H1 (cell line): ENCODE data around the gene MRPS5. TPM values are rescaled to one million over a fixed set of nuclear protein-coding genes. Genes with fewer than 3 reads are reported as not detected.

Source experiments
- CTCF ChIA-PET: fragments of 300-600 bp; sonication (Branson Sonifier 250); formaldehyde crosslinking; loops from one replicate; lab custom pipeline; 2021; ENCODE audit not compliant: partially characterized antibody; lab: Charles Lee
- POLR2A ChIA-PET: fragments of 300-600 bp; sonication (Branson Sonifier 250); formaldehyde crosslinking; loops from one replicate; lab custom pipeline; 2021; ENCODE audit warnings: inconsistent platforms; ENCODE audit not compliant: partially characterized antibody; lab: Charles Lee
- DNase-seq, 2 experiments: peaks; one replicate each; pipeline versions ENCODE4 v3.0.0 to v3.0.0-alpha.2; 2010 to 2022; ENCODE audit warnings: low spot score in 2 of 2, low read depth in 1 of 2, mixed read lengths in 1 of 2
- FAIRE-seq: peaks from 2 replicates; lab custom pipeline; 2011; peaks lifted over from hg19 to GRCh38; lab: Jason Lieb, UNC
- H2AFZ ChIP-seq: 2 replicates; pipeline ENCODE4 v1.8.1; 2012; ENCODE audit warnings: low read length, inconsistent platforms
- H2AK5ac ChIP-seq: 2 replicates; pipeline ENCODE4 v1.6.1; 2013; ENCODE audit warnings: low read depth, low read length
- H2BK120ac ChIP-seq: replicated peaks from 2 replicates; pipeline ENCODE3; 2013; ENCODE audit warnings: low read depth, low read length, inconsistent platforms
- H2BK12ac ChIP-seq: 2 replicates; pipeline ENCODE4 v1.6.1; 2013; ENCODE audit warnings: low read depth, low read length
- H2BK15ac ChIP-seq: 2 replicates; pipeline ENCODE4 v1.6.1; 2013; ENCODE audit warnings: low read length
- H2BK20ac ChIP-seq: 2 replicates; pipeline ENCODE4 v1.6.1; 2013; ENCODE audit warnings: low read length
- H2BK5ac ChIP-seq: 2 replicates; pipeline ENCODE4 v1.6.1; 2013; ENCODE audit warnings: low read depth, low read length
- H3K14ac ChIP-seq: 2 replicates; pipeline ENCODE4 v1.6.1; 2013; ENCODE audit warnings: inconsistent platforms; ENCODE audit not compliant: insufficient read length
- H3K18ac ChIP-seq: 2 replicates; pipeline ENCODE4 v1.6.1; 2013; ENCODE audit warnings: low read length; ENCODE audit errors: extremely low read depth
- H3K23ac ChIP-seq: 2 replicates; pipeline ENCODE4 v1.6.1; 2013; ENCODE audit warnings: inconsistent platforms; ENCODE audit not compliant: insufficient read length
- H3K23me2 ChIP-seq: 2 replicates; pipeline ENCODE4 v1.6.1; 2013; ENCODE audit warnings: low read depth, low read length
- H3K27ac ChIP-seq: 2 replicates; pipeline ENCODE4 v1.6.1; 2011; ENCODE audit warnings: low read depth, low read length, inconsistent platforms
- H3K27me3 ChIP-seq, 4 experiments: replicated peaks in 1 of 4; 1 replicate in 1 of 4; 2 replicates in 3 of 4; pipeline versions ENCODE4 v1.6.1 to v1.8.1; 2011 to 2013; ENCODE audit warnings: low read length in 3 of 4, mild to moderate bottlenecking in 3 of 4, inconsistent platforms in 2 of 4, mixed read lengths in 2 of 4, moderate library complexity in 1 of 4; ENCODE audit not compliant: control insufficient read depth in 3 of 4, insufficient read depth in 3 of 4; ENCODE audit errors: extremely low read depth in 1 of 4
- H3K36me3 ChIP-seq, 4 experiments: 2 replicates each; pipeline versions ENCODE4 v1.6.1 to v1.8.1; 2011 to 2013; ENCODE audit warnings: mild to moderate bottlenecking in 4 of 4, low read length in 3 of 4, moderate library complexity in 2 of 4, control low read depth in 1 of 4, inconsistent platforms in 1 of 4; ENCODE audit not compliant: insufficient read depth in 4 of 4, control insufficient read depth in 2 of 4
- H3K4ac ChIP-seq: replicated peaks from 2 replicates; pipeline ENCODE3; 2013; ENCODE audit warnings: low read length, low read depth, mixed read lengths, inconsistent platforms; ENCODE audit not compliant: insufficient read length
- H3K4me1 ChIP-seq, 4 experiments: replicated peaks in 1 of 4; 1 replicate in 1 of 4; 2 replicates in 3 of 4; pipeline versions ENCODE4 v1.6.1 to v1.8.1; 2011 to 2013; ENCODE audit warnings: low read length in 3 of 4, inconsistent platforms in 2 of 4, mixed read lengths in 1 of 4; ENCODE audit not compliant: insufficient read depth in 4 of 4, control insufficient read depth in 3 of 4
- H3K4me2 ChIP-seq, 2 experiments: 2 replicates each; pipeline versions ENCODE4 v1.6.1 to v1.8.1; 2011 to 2013; ENCODE audit warnings: low read depth in 2 of 2, low read length in 2 of 2, control low read depth in 1 of 2, inconsistent platforms in 1 of 2, mild to moderate bottlenecking in 1 of 2; ENCODE audit not compliant: insufficient read depth in 1 of 2
- H3K4me3 ChIP-seq, 4 experiments: fragments of 200-600, 300-600 bp in 1 of 4; sonication (generic), shearing (Covaris generic), sonication (Bioruptor Twin) in 1 of 4; 2 replicates each; pipeline versions ENCODE4 v1.5.1 to v1.8.1; 2011 to 2016; ENCODE audit warnings: low read length in 4 of 4, low read depth in 3 of 4, control low read depth in 2 of 4, inconsistent platforms in 2 of 4, mild to moderate bottlenecking in 2 of 4, mixed read lengths in 1 of 4, moderate library complexity in 1 of 4; ENCODE audit not compliant: insufficient read depth in 2 of 4; ENCODE audit errors: extremely low read depth in 1 of 4
- H3K56ac ChIP-seq: replicated peaks from 2 replicates; pipeline ENCODE3; 2013; ENCODE audit warnings: low read depth, mild to moderate bottlenecking, mixed read lengths, low read length, inconsistent platforms; ENCODE audit not compliant: insufficient read length
- H3K79me1 ChIP-seq: 2 replicates; pipeline ENCODE4 v1.6.1; 2013; ENCODE audit warnings: low read depth, low read length, control low read depth
- H3K79me2 ChIP-seq, 2 experiments: 2 replicates each; pipeline versions ENCODE4 v1.6.1 to v1.8.1; 2012 to 2013; ENCODE audit warnings: low read length in 2 of 2, mild to moderate bottlenecking in 2 of 2, inconsistent platforms in 1 of 2; ENCODE audit not compliant: insufficient read depth in 2 of 2, control insufficient read depth in 1 of 2
- H3K9ac ChIP-seq, 4 experiments: replicated peaks in 1 of 4; 1 replicate in 1 of 4; 2 replicates in 3 of 4; pipeline versions ENCODE4 v1.6.1 to v1.8.1; 2011 to 2013; ENCODE audit warnings: low read depth in 3 of 4, low read length in 3 of 4, control low read depth in 2 of 4, mild to moderate bottlenecking in 2 of 4, moderate library complexity in 2 of 4, inconsistent platforms in 1 of 4; ENCODE audit errors: extremely low read depth in 1 of 4
- H3K9me3 ChIP-seq, 2 experiments: 2 replicates each; pipeline versions ENCODE4 v1.6.1 to v1.8.1; 2012 to 2013; ENCODE audit warnings: mild to moderate bottlenecking in 2 of 2, moderate library complexity in 2 of 2, control low read depth in 1 of 2, inconsistent platforms in 1 of 2, low read depth in 1 of 2, low read length in 1 of 2, mixed read lengths in 1 of 2; ENCODE audit not compliant: insufficient read depth in 2 of 2
- H4K20me1 ChIP-seq, 2 experiments: replicated peaks in 1 of 2; 2 replicates each; pipeline versions ENCODE3 to v1.8.1; 2011 to 2013; ENCODE audit warnings: inconsistent platforms in 2 of 2, low read length in 2 of 2, mild to moderate bottlenecking in 1 of 2; ENCODE audit not compliant: insufficient read depth in 2 of 2, control insufficient read depth in 1 of 2
- H4K5ac ChIP-seq: 2 replicates; pipeline ENCODE4 v1.6.1; 2013; ENCODE audit warnings: low read length, low read depth, mixed read lengths, inconsistent platforms; ENCODE audit not compliant: insufficient read length
- H4K8ac ChIP-seq: 2 replicates; pipeline ENCODE4 v1.8.0; 2013; ENCODE audit warnings: mild to moderate bottlenecking, moderate library complexity, low read length, inconsistent platforms; ENCODE audit not compliant: insufficient read depth; ENCODE audit errors: extremely low read depth
- H4K91ac ChIP-seq: replicated peaks from 2 replicates; pipeline ENCODE3; 2013; ENCODE audit warnings: low read length, mixed read lengths, inconsistent platforms; ENCODE audit not compliant: insufficient read length
- HDAC2 ChIP-seq, 2 experiments: fragments of 300-600 bp in 1 of 2; sonication (generic) in 1 of 2; IDR thresholded peaks; 2 replicates each; pipeline ENCODE4 v1.6.1; 2011 to 2012; ENCODE audit warnings: low read depth in 2 of 2, low read length in 2 of 2, mild to moderate bottlenecking in 2 of 2, moderate library complexity in 2 of 2, borderline replicate concordance in 1 of 2, inconsistent platforms in 1 of 2
- KDM5A ChIP-seq: fragments of 200-600 bp; IDR thresholded peaks from 2 replicates; pipeline ENCODE4 v1.7.1; 2012; ENCODE audit warnings: mild to moderate bottlenecking, low read length, inconsistent platforms, mixed read lengths
- SAP30 ChIP-seq: fragments of 300-600 bp; sonication (generic); IDR thresholded peaks from 2 replicates; pipeline ENCODE4 v1.7.1; 2012; ENCODE audit warnings: low read length, moderate library complexity, mild to moderate bottlenecking, inconsistent platforms; ENCODE audit not compliant: insufficient read depth, insufficient replicate concordance
- SIX5 ChIP-seq: IDR thresholded peaks from 2 replicates; pipeline ENCODE4 v1.6.1; 2011; ENCODE audit warnings: mild to moderate bottlenecking, low read depth, low read length
- TBP ChIP-seq: IDR thresholded peaks from 2 replicates; pipeline ENCODE4 v1.6.1; 2011; ENCODE audit warnings: low read depth, low read length, improper control_type of control experiment
- WGBS, 2 experiments: shearing (Covaris generic) in 1 of 2; methylation state at CpG; one replicate each; pipeline versions ENCODE4 v1.1.6 to v1.1.7; 2013 to 2015; ENCODE audit warnings: low lambda C conversion rate in 2 of 2, mixed read lengths in 2 of 2, inconsistent platforms in 1 of 2, low coverage in 1 of 2, missing lambda C conversion rate in 1 of 2; ENCODE audit not compliant: insufficient replicate concordance in 2 of 2, insufficient coverage in 1 of 2, insufficient read length in 1 of 2; ENCODE audit errors: extremely low coverage in 1 of 2, missing lambda C conversion rate in 1 of 2; 5-methylcytosine and 5-hydroxymethylcytosine counted together
- polyA plus RNA-seq, 7 experiments: library from polyadenylated mRNA; depleted of rRNA in 3 of 7; stranded (reverse) in 5 of 7; unstranded in 2 of 7; fragments of >200 nt in 5 of 7; fragments of 200-250 nt in 2 of 7; gene quantifications; 1 replicate in 5 of 7; 2 replicates in 1 of 7; 4 replicates in 1 of 7; pipeline versions ENCODE4 v1.2.1 to v1.2.3, GENCODE V29; 2011 to 2013; ENCODE audit warnings: missing spikeins in 2 of 7, mixed read lengths in 2 of 7
- total RNA-seq: library from RNA; stranded (reverse); fragmentation: NEBNext Ultra II Directional; extraction: Animal tissue kit (Norgen Biotek cat#: 25700); gene quantifications from 2 replicates; pipeline ENCODE4 v1.2.1, GENCODE V29; 2021
- TF ChIP-seq, protein P1 (sequence below): IDR thresholded peaks from 2 replicates; pipeline ENCODE4 v1.6.1; 2012; ENCODE audit warnings: inconsistent platforms

The MRPS5 gene
- total and polyA plus RNA-seq, 2 of the 8 experiments (the other 6 are each of a cell fraction or from before 2014, with no cell fraction given), result 36.7 to 53.0 TPM

DNA sequence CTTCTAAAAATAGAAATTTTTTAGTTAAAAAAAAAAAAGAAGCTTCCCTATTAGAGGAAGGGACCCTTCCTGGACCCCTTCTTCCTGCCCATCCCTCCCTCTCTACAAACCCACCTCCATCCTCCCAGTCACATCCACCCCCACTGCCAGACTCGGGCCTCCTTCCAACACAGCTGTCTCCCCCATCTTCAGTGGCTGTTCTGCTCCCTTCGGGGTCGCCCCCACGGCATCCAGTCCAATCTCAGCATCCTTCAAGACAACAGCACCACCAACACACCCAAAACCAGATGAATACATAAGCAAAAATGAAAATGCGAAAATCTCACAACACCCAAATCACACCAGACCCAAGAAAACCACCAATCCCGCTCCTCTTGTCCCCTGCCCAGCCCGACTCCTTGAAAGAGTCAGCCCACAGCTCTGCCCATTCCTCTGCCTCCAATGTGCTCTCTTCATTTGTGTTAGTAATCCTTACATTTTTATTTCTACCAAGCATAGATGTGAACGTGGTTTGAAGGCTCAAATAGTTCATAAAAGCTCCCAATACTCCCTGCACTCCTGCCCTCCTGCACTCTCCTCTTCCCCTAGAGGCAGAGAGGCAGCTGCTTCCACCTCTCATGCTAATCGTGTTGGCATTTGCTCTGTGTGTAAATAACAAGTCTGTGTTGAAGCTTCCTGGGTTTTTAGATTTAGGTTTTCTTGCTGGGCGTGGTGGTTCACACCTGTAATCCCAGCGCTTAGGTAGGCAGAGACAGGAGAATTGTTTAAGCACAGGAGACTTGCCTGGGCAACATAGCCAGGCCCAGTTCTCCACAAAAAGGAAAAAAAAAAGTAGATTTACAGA lies 59.1 kb downstream of the MRPS5 start:
- Histone ChIP-seq H3K23me2 (no peaks in the 10 kb centered on the region), H2AK5ac (no peak overlapping the region), H3K4me3 (no peak overlapping the region), H3K23ac (no peak overlapping the region), H3K9ac (no peak overlapping the region), H4K8ac (no peak overlapping the region), H3K27me3 (no peaks in the 10 kb centered on the region), H3K18ac (no peak overlapping the region), H3K4me1 (peaks cover 0 to 5% (median 0%) of the 10 kb centered on the region in 4 experiments; a peak in 1 of 7 replicates), H3K36me3 (no peaks in the 10 kb centered on the region), H2BK20ac (no peak overlapping the region), H2AFZ (no peak overlapping the region), H3K4me2 (peak overlapping the region in 1 of 2 experiments; percentile 41; a peak in 1 of 4 replicates), H3K56ac (no peak overlapping the region), H2BK120ac (no peak overlapping the region), H2BK5ac (no peak overlapping the region), H3K4ac (no peak overlapping the region), H2BK15ac (no peak overlapping the region), H4K20me1 (no peaks in the 10 kb centered on the region), H3K79me1 (no peaks in the 10 kb centered on the region), H4K5ac (no peak overlapping the region), H3K27ac (no peak overlapping the region), H2BK12ac (no peak overlapping the region), H3K9me3 (peaks cover 59 to 75% of the 10 kb centered on the region in 2 experiments), H3K14ac (no peak overlapping the region), H3K79me2 (no peaks in the 10 kb centered on the region), H4K91ac (no peak overlapping the region)
- POLR2A ChIA-PET, result no interaction called here
- FAIRE-seq (no peak), DNase-seq (no peak)
- 77% methylated on average over 11 of the region's 11 CpGs; no CpG with 5 or more reads in 1 of the 2 experiments for WGBS, 2 experiments
- CTCF ChIA-PET, result interaction anchor here (1.1 kb wide), 2 partner anchors 9 to 14 kb away, joined by 3 to 6 read pairs; no protein-coding TSS in a partner anchor
- no peak for TF ChIP-seq SIX5
- no peak for TF ChIP-seq TBP
- no peak for TF ChIP-seq KDM5A
- TF ChIP-seq HDAC2 (IDR thresholded peaks at IDR 0.05; ENCODE audit: borderline replicate concordance in 1 of 2, low read depth in 2 of 2, low read length in 2 of 2), result no peak
- TF ChIP-seq, protein P1, sequence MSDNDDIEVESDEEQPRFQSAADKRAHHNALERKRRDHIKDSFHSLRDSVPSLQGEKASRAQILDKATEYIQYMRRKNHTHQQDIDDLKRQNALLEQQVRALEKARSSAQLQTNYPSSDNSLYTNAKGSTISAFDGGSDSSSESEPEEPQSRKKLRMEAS, result no peak
- no peak for TF ChIP-seq SAP30
